Measurements from ENCODE around the gene PYROXD2.

DNA sequence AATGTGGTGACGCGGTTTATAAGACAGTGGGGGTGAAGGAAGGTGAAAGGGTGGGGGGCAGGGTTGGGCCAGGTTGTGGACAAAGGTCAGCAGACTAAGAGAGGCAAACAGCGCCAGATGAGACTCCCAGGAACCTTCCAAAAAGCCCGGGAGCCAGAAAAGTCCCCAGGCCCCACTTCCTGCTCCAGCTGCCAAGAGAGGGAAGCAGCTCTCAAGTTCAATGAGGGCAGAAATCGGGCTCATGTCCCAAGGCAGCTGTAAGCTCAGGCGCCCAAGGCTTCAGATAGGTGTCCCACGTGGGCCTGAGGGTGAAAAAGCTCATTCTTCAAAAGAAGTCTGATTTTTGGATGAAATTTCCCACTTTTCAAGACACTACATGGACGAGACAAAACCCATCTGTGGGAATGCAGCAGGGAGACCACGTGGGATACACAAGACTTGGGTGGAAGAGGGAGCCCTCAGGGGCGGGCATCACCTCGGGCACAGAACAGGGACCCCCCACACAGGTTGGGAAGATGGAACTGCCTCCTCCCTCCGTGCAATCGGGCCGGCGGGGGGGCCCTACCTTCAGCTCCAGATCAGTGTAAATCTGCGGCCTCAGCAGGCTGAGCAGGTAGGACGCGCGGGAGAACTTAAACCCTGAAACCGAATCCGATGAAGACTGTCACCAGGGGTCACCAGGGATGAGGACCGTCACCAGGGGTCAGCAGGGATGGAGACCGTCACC is 7.8 kb downstream of the PYROXD2 start:
- no peak for TF ChIP-seq POLR2AphosphoS5 (IDR thresholded peaks at IDR 0.05)
- TF ChIP-seq, protein P1, sequence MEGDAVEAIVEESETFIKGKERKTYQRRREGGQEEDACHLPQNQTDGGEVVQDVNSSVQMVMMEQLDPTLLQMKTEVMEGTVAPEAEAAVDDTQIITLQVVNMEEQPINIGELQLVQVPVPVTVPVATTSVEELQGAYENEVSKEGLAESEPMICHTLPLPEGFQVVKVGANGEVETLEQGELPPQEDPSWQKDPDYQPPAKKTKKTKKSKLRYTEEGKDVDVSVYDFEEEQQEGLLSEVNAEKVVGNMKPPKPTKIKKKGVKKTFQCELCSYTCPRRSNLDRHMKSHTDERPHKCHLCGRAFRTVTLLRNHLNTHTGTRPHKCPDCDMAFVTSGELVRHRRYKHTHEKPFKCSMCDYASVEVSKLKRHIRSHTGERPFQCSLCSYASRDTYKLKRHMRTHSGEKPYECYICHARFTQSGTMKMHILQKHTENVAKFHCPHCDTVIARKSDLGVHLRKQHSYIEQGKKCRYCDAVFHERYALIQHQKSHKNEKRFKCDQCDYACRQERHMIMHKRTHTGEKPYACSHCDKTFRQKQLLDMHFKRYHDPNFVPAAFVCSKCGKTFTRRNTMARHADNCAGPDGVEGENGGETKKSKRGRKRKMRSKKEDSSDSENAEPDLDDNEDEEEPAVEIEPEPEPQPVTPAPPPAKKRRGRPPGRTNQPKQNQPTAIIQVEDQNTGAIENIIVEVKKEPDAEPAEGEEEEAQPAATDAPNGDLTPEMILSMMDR (IDR thresholded peaks at IDR 0.05) = no peak
